Activated CD8-positive, alpha-beta T cell treated with anti-CD3 and anti-CD28 coated beads for 36 hours (primary cell): ENCODE measurements around the gene DLG5. TPM values are rescaled to one million over a fixed set of nuclear protein-coding genes. Genes with fewer than 3 reads are reported as not detected.

Experiments used
- ATAC-seq: fragments of 200-7000 bp; cut with Tn5 transposase; one replicate; pipeline ENCODE4 v1.10.0; 2021; ENCODE audit warnings: mild to moderate bottlenecking, moderate library complexity
- CTCF ChIA-PET: fragments of 350-600 bp; sonication (Branson Sonifier 250); formaldehyde crosslinking; loops from one replicate; lab custom pipeline; 2021; ENCODE audit warnings: antibody characterized with exemption; lab: Charles Lee
- POLR2A ChIA-PET: fragments of 350-600 bp; sonication (Branson Sonifier 250); formaldehyde crosslinking; loops from one replicate; lab custom pipeline; 2021; ENCODE audit warnings: antibody characterized with exemption; lab: Charles Lee
- DNase-seq: peaks from one replicate; pipeline ENCODE4 v3.0.0-alpha.2; 2020
- H3K27ac Mint-ChIP-seq: one replicate; pipeline ENCODE4 v1.8.0; 2021; ENCODE audit warnings: mild to moderate bottlenecking, mixed read lengths
- H3K27me3 Mint-ChIP-seq: one replicate; pipeline ENCODE4 v1.8.0; 2021; ENCODE audit warnings: mixed read lengths
- H3K36me3 Mint-ChIP-seq: one replicate; pipeline ENCODE4 v1.8.0; 2021; ENCODE audit warnings: low read depth, mixed read lengths
- H3K4me1 Mint-ChIP-seq: one replicate; pipeline ENCODE4 v1.8.0; 2021; ENCODE audit warnings: low read depth, mixed read lengths
- H3K4me3 Mint-ChIP-seq: one replicate; pipeline ENCODE4 v1.8.0; 2021; ENCODE audit warnings: mild to moderate bottlenecking, moderate library complexity, mixed read lengths
- H3K9me3 Mint-ChIP-seq: one replicate; pipeline ENCODE4 v1.8.0; 2021; ENCODE audit warnings: mixed read lengths
- intact Hi-C: fragments of 100-400 bp; cut with micrococcal nuclease; formaldehyde crosslinking; loops from one replicate; pipeline ENCODE4 v1.10.0; 2022
- total RNA-seq, 2 experiments: library from RNA; stranded (reverse); gene quantifications; one replicate each; pipeline ENCODE4 v1.2.3, GENCODE V29; 2021
- TF ChIP-seq, protein P1 (sequence below): fragments of 200-600 bp; IDR thresholded peaks from one replicate; pipeline ENCODE4 v1.8.0; 2022; ENCODE audit warnings: antibody characterized with exemption, mild to moderate bottlenecking

The DLG5 gene
- total RNA-seq, 2 experiments from 2014 or later, result 2.7 to 4.8 TPM

DNA sequence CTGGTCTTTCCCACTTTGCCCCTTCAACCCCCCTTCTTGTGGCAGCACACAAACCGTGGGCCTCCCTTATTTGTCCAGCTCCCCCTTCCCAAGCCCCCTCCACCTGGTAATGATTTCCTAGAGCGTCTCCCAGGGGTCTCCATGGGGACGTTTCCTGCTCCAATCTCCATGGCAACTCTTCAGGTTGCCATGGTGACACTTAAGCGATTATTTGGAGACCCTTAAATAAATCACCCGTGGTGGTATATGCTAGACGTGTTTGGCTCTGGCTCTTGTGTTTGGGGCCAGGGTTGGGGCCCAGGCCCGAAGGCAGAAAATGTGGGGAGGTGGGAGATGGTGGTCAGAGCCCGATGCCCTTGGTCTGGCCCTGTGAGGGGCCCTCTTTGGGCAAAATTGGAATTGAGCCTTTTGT, 41.1 kb upstream of the DLG5 start:
- TF ChIP-seq, protein P1, sequence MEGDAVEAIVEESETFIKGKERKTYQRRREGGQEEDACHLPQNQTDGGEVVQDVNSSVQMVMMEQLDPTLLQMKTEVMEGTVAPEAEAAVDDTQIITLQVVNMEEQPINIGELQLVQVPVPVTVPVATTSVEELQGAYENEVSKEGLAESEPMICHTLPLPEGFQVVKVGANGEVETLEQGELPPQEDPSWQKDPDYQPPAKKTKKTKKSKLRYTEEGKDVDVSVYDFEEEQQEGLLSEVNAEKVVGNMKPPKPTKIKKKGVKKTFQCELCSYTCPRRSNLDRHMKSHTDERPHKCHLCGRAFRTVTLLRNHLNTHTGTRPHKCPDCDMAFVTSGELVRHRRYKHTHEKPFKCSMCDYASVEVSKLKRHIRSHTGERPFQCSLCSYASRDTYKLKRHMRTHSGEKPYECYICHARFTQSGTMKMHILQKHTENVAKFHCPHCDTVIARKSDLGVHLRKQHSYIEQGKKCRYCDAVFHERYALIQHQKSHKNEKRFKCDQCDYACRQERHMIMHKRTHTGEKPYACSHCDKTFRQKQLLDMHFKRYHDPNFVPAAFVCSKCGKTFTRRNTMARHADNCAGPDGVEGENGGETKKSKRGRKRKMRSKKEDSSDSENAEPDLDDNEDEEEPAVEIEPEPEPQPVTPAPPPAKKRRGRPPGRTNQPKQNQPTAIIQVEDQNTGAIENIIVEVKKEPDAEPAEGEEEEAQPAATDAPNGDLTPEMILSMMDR, result no peak
- intact Hi-C loops, result no loop called here
- no peak overlapping the region for H3K27ac Mint-ChIP-seq
- ChIA-PET CTCF (no interaction called here), POLR2A (no interaction called here)
- H3K27me3 Mint-ChIP-seq, result no peaks in the 10 kb centered on the region
- H3K4me1 Mint-ChIP-seq, result peaks cover 13% of the 10 kb centered on the region
- DNase-seq (no peak), ATAC-seq (no peak)
- H3K9me3 Mint-ChIP-seq, result peaks cover 2% of the 10 kb centered on the region
- H3K4me3 Mint-ChIP-seq, result no peak overlapping the region
- H3K36me3 Mint-ChIP-seq, result peaks cover 5% of the 10 kb centered on the region

DNA sequence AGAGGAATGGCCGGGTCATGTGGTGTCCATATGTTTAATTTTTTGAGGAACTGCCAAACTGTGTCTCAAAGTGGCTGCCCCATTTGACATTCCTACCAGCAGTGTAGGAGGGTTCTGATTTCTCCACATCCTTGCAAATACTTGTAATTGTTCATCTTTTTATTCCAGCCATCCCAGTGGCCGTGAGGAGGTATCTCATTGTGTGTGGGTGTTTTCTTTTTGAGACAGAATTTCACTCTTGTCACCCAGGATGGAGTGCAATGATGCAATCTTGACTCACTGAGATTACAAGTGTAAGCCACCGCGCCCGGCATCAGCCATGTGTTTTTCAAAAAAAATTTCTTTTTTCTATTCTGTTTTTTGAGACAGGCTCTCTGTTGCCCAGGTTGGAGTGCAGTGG, 38.7 kb upstream of the DLG5 start:
- Mint-ChIP-seq H3K4me3 (no peak overlapping the region), H3K36me3 (no peaks in the 10 kb centered on the region), H3K4me1 (no peaks in the 10 kb centered on the region), H3K27me3 (peaks cover 4% of the 10 kb centered on the region), H3K27ac (no peak overlapping the region), H3K9me3 (peaks cover 2% of the 10 kb centered on the region)
- TF ChIP-seq, protein P1, result no peak
- DNase-seq (peak; percentile 37), ATAC-seq (peak; percentile 37)
- intact Hi-C loops, result no loop called here
- CTCF ChIA-PET, result no interaction called here
- POLR2A ChIA-PET, result no interaction called here

DNA sequence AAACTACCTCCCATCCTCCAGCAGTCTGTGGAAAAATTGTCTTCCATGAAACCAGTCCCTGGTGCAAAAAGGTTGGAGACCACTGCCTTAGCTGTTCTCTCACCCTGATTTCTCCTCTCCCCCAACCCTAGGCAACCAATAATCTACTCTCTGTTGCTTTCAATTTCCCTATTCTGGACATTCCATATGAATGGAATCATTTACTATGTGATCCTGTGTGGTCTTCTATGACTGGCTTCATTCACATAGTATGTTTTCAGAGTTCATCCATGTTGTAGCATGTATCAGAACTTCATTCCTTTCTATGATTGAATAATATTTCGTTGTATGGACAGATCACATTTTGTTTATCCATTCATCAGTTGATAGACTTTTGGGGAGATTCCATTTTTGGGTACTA, 38.3 kb upstream of the DLG5 start:
- Mint-ChIP-seq H3K36me3 (no peaks in the 10 kb centered on the region), H3K4me3 (no peak overlapping the region), H3K4me1 (no peaks in the 10 kb centered on the region), H3K27ac (no peak overlapping the region), H3K27me3 (peaks cover 4% of the 10 kb centered on the region), H3K9me3 (peaks cover 2% of the 10 kb centered on the region)
- intact Hi-C loops, result no loop called here
- DNase-seq (no peak), ATAC-seq (no peak)
- ChIA-PET CTCF (no interaction called here), POLR2A (no interaction called here)
- TF ChIP-seq, protein P1, result no peak

DNA sequence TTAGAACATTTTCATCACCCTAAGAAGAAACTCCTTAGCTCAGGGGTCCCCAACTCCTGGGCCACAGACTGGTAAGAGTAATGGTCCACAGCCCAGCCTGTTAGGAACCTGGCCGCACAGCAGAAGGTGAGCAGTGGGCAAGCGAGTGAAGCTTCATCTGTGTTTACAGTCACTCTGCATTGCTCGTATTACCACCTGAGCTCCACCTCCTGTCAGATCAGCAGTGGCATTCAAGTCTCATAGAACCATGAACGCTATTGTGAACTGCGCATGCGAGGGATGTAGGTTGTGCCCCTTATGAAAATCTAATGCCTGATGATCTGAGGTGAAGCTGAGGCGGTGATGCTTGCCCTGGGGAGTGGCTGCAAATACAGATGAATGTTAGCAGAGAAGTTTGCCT, 37.3 kb upstream of the DLG5 start:
- H3K4me1 Mint-ChIP-seq, result no peaks in the 10 kb centered on the region
- ATAC-seq (no peak), DNase-seq (no peak)
- intact Hi-C loops, result no loop called here
- no peak overlapping the region for H3K4me3 Mint-ChIP-seq
- peaks cover 2% of the 10 kb centered on the region for H3K9me3 Mint-ChIP-seq
- H3K27ac Mint-ChIP-seq, result no peak overlapping the region
- no peaks in the 10 kb centered on the region for H3K36me3 Mint-ChIP-seq
- ChIA-PET CTCF (no interaction called here), POLR2A (no interaction called here)
- TF ChIP-seq, protein P1, result no peak
- H3K27me3 Mint-ChIP-seq, result peaks cover 4% of the 10 kb centered on the region

DNA sequence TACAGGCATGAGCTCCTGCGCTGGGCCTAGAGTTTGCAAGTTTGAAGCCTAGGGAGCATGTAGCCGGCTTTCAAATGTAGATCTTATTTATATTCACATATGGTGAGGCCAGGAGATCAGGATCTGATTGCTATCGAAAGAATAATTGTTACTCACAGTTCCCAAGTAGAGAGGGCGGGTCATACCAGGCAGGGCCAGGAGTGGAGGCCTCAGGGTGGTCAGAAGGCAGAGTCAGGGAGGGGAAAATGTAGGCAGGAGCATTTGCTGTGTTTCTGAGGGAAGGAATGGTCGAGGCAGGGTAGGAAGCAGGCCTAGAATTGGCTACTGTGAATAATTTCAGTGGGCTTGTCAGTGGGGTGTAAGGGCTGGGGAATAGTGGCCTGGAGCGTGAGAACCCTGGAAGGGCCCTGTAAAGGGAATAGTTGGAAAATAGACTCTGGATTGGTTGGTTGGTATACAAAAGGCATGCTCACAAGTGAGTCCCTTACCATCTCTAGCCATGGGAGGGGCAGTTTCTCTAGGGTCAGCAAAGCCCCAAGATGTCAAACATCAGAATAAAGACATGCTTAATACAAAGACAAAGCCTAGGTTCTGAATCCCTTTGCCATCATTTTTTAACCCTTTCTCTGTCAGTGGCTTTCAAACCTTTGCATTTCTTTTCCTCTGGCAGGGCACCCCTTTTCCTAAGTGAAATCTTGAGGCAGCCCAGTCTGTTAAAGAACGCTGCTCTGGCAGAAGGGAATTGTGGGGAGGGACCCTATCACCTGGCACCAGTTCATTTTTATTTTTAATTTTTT, 36.0 kb upstream of the DLG5 start:
- TF ChIP-seq, protein P1, result no peak
- no peaks in the 10 kb centered on the region for H3K36me3 Mint-ChIP-seq
- DNase-seq (no peak), ATAC-seq (no peak)
- CTCF ChIA-PET, result interaction anchor here (0.7 kb wide), 1 partner anchor 473 kb away, joined by 3 read pairs; no protein-coding TSS in a partner anchor
- no peak overlapping the region for H3K4me3 Mint-ChIP-seq
- intact Hi-C loops, result no loop called here
- no peaks in the 10 kb centered on the region for H3K4me1 Mint-ChIP-seq
- H3K27me3 Mint-ChIP-seq, result peaks cover 4% of the 10 kb centered on the region
- POLR2A ChIA-PET, result no interaction called here
- no peak overlapping the region for H3K27ac Mint-ChIP-seq
- H3K9me3 Mint-ChIP-seq, result peaks cover 2% of the 10 kb centered on the region
